ENCODE results near the gene EXOC2. TPM values are rescaled to one million over a fixed set of nuclear protein-coding genes. Genes with fewer than 3 reads are reported as not detected.
A peak's percentile ranks its signal among the peaks of the same experiment; 100 is the strongest.

Gene EXOC2
- total RNA-seq, 2 donors from 2014 or later: 12.9 to 16.1 TPM

DNA sequence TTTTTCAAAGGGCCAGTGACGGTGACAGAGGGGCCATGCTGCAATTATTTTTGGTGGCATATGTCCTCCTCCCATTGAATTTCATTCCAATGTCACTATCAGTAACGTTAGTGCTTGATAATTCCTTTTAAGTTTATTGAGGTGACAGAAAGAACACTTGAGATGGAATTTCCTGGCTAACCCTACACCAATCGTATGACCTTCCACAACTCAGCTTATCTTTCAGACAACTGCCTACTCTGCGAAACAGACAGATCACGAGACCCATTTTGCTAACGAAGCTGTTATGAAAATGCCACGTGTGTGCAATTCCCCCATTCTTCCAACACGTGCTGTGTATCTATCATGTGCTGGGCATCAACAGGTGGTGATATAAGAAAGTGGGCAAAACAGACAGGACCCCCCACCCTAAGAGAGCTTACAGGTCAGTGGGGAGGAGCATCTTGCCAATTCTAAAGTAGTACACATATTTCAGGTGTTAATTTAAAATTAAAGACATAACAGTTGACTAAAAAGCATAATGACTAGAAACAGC, 188.4 kb downstream of the EXOC2 start:
- no peaks in the 10 kb centered on the region for H3K9me3 ChIP-seq
- TF ChIP-seq, protein P1, sequence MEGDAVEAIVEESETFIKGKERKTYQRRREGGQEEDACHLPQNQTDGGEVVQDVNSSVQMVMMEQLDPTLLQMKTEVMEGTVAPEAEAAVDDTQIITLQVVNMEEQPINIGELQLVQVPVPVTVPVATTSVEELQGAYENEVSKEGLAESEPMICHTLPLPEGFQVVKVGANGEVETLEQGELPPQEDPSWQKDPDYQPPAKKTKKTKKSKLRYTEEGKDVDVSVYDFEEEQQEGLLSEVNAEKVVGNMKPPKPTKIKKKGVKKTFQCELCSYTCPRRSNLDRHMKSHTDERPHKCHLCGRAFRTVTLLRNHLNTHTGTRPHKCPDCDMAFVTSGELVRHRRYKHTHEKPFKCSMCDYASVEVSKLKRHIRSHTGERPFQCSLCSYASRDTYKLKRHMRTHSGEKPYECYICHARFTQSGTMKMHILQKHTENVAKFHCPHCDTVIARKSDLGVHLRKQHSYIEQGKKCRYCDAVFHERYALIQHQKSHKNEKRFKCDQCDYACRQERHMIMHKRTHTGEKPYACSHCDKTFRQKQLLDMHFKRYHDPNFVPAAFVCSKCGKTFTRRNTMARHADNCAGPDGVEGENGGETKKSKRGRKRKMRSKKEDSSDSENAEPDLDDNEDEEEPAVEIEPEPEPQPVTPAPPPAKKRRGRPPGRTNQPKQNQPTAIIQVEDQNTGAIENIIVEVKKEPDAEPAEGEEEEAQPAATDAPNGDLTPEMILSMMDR (IDR thresholded peaks at IDR 0.05): no peak
- H3K36me3 ChIP-seq: no peaks in the 10 kb centered on the region
- no peaks in the 10 kb centered on the region for H3K4me1 ChIP-seq
- H3K27me3 ChIP-seq: no peaks in the 10 kb centered on the region
- H3K4me3 ChIP-seq: no peak overlapping the region
- peak overlapping the region; percentile 39 to 78 for H3K27ac ChIP-seq
- DNase-seq (ENCODE audit: low spot score): no peak

DNA sequence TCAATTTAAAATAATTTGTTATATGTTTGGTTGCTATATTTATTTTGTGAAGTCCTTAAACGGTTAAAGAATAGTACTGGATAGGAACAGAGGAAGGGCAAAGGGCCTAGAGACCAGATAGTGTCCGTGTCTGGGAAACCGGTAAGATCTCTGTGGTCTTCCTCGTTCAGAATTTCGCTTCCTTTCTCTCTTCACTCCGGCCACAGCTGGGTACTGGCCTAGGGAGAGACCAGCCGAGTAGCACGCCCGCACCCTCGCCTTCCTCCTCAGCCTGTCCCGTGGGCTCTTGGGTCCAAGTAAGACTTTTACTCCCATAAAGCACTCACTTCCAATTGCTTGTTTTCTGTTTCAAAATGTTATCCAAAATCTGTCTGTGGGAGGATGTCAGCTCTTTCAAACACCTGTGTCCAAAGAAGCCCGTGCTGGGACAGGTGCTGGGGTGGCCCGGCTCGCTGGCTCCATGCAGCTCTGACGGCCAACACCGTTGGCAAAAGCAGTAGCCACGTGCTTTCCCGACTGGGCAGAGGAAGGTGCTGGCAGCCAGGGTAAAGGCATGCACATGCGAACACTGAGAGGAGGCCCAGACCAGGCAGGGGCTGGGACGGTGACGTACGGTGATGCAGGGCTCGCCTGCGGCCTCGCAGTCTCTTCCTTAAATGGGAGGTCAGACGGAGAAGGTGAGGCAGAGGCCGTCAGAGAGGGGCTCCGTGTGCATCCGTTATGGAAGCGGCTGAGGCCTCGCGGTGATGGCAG, 189.2 kb downstream of the EXOC2 start:
- no peak overlapping the region for H3K4me3 ChIP-seq
- H3K27ac ChIP-seq: peak overlapping the region; percentile 39 to 78
- H3K36me3 ChIP-seq: no peaks in the 10 kb centered on the region
- no peaks in the 10 kb centered on the region for H3K4me1 ChIP-seq
- no peaks in the 10 kb centered on the region for H3K9me3 ChIP-seq
- DNase-seq (ENCODE audit: low spot score): peak; percentile 64
- no peaks in the 10 kb centered on the region for H3K27me3 ChIP-seq
- TF ChIP-seq, protein P1 (IDR thresholded peaks at IDR 0.05): no peak

DNA sequence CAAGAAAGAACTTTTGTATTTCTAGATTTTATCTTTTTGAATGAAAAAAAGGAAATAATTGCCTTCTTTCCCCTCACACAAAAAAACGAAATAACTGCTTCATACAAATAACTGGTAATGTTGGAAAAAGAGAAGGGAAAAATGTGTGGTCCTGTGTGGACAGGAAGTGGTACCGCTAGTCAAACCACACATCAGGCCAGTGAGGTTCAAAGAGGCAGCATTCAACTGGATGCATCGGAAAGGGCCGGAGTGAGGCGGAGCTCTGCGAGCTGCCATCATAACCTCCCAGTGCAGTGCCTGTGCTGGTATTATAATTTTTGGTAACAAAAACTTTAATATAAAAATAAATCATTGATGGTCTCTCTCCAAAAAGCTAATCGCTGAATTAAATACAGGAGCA, 190.2 kb downstream of the EXOC2 start:
- Histone ChIP-seq H3K9me3 (no peaks in the 10 kb centered on the region), H3K27me3 (no peaks in the 10 kb centered on the region), H3K4me3 (no peak overlapping the region), H3K27ac (no peak overlapping the region), H3K4me1 (no peaks in the 10 kb centered on the region), H3K36me3 (no peaks in the 10 kb centered on the region)
- no peak for DNase-seq (ENCODE audit: low spot score)
- TF ChIP-seq, protein P1 (IDR thresholded peaks at IDR 0.05): no peak

DNA sequence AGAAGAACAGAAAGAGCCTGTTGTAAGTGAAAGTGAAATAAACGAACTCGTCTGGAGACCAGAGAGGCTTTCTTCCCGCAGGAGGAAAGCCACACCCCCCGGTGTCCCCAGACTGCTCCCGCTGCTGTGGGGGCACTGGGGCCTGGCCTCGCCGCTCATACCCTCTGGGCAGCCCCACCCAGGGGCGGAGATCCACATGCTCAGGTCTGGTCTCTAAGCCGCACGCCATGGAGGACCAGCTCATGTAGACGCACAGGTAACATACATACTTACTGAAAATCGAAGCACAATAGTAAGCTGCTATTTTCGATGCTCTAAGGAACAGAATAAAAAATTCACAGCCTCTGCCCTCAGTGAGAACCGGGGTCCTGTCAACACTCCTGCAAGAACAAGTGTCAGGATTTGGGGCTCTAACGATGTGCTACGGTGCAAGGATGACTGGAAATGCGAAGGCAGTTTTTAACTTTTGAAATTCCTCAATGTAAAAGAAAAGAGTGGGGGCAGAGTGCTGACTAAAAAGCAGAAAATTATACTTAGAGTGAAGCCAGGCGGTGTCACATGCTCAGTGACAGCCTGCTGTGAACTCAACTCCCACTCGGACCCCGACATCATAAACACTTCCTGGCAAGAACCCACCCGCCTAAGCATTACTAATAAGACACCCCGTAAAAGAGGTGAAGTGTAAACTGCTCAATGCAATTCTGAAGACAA, 190.9 kb downstream of the EXOC2 start:
- H3K36me3 ChIP-seq: no peaks in the 10 kb centered on the region
- no peaks in the 10 kb centered on the region for H3K4me1 ChIP-seq
- no peak overlapping the region for H3K27ac ChIP-seq
- H3K9me3 ChIP-seq: no peaks in the 10 kb centered on the region
- H3K27me3 ChIP-seq: no peaks in the 10 kb centered on the region
- H3K4me3 ChIP-seq: no peak overlapping the region
- DNase-seq (ENCODE audit: low spot score): no peak
- TF ChIP-seq, protein P1 (IDR thresholded peaks at IDR 0.05): no peak

DNA sequence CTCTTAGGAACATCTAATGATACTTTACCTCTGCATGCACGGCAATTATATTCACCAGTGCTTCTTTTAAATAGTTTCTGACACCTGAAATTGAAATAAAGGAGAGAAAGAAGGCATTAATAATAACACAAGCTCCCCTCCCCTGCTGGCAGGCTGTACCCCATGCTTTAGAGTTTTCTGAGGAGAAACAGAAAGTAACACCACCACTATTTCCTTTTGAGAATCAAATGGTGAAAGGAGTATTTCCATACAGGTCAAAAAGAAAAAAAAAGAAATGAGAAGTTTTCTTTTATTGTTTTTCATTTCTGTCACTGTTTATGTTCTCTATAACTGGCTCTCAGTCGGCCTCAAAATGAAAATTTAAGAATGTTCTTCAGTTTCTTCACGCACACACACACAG, 193.3 kb downstream of the EXOC2 start:
- DNase-seq (ENCODE audit: low spot score): no peak
- Histone ChIP-seq H3K36me3 (peaks cover 6% of the 10 kb centered on the region), H3K27me3 (no peaks in the 10 kb centered on the region), H3K9me3 (no peaks in the 10 kb centered on the region), H3K4me3 (no peak overlapping the region), H3K27ac (no peak overlapping the region), H3K4me1 (no peaks in the 10 kb centered on the region)
- TF ChIP-seq, protein P1 (IDR thresholded peaks at IDR 0.05): no peak

Data from right atrium auricular region (tissue), 2 donors.